SK-N-SH (cell line): ENCODE measurements around the gene TMEM240. TPM values are rescaled to one million over a fixed set of nuclear protein-coding genes. Genes with fewer than 3 reads are reported as not detected.

Experiments
- CTCF ChIA-PET: fragments of 300-600, 350-600 bp; formaldehyde crosslinking; extraction: SDS; loops from one replicate; lab custom pipeline; 2021; lab: Yijun Ruan, JAX
- POLR2A ChIA-PET: fragments of 350-600 bp; sonication (Branson Sonifier 250); formaldehyde crosslinking; extraction: SDS; loops from one replicate; lab custom pipeline; 2020; ENCODE audit warnings: antibody characterized with exemption, inconsistent platforms; lab: Yijun Ruan, JAX
- DNase-seq: peaks from one replicate; pipeline ENCODE4 v3.0.0; 2012
- H2AFZ ChIP-seq: fragments of 200-600 bp; sonication (generic); 2 replicates; pipeline ENCODE4 v1.8.1; 2016; ENCODE audit warnings: antibody characterized with exemption, mild to moderate bottlenecking, low read depth
- H3F3A ChIP-seq: fragments of 200-600 bp; sonication (generic); replicated peaks from 2 replicates; pipeline ENCODE3; 2016; ENCODE audit warnings: antibody characterized with exemption, mild to moderate bottlenecking; ENCODE audit not compliant: insufficient read depth
- H3K27ac ChIP-seq, 2 experiments: fragments of 200-500 bp in 1 of 2; fragments of 200-600 bp in 1 of 2; sonication (Bioruptor generic) in 1 of 2; sonication (generic), shearing (Covaris generic) in 1 of 2; 2 replicates each; pipeline versions ENCODE4 v1.5.1 to v1.6.1; 2014 to 2016; ENCODE audit warnings: low read depth in 2 of 2, inconsistent platforms in 1 of 2, low read length in 1 of 2, mild to moderate bottlenecking in 1 of 2, mixed read lengths in 1 of 2
- H3K27me3 ChIP-seq: fragments of 200-600 bp; sonication (generic), shearing (Covaris generic); 2 replicates; pipeline ENCODE4 v1.6.1; 2016; ENCODE audit warnings: mixed run types; ENCODE audit not compliant: insufficient read depth
- H3K36me3 ChIP-seq, 2 experiments: fragments of 200-500 bp in 1 of 2; fragments of 200-600 bp in 1 of 2; sonication (Bioruptor generic) in 1 of 2; sonication (generic) in 1 of 2; replicated peaks in 1 of 2; 2 replicates each; pipeline versions ENCODE3 to v1.5.1; 2014 to 2016; ENCODE audit warnings: low read length in 1 of 2, mild to moderate bottlenecking in 1 of 2; ENCODE audit not compliant: insufficient read depth in 2 of 2, control insufficient read depth in 1 of 2
- H3K4me1 ChIP-seq, 2 experiments: fragments of 200-500 bp in 1 of 2; fragments of 200-600 bp in 1 of 2; sonication (Bioruptor generic) in 1 of 2; sonication (generic), shearing (Covaris generic) in 1 of 2; 2 replicates each; pipeline versions ENCODE4 v1.5.1 to v1.6.1; 2014 to 2016; ENCODE audit warnings: low read depth in 1 of 2, low read length in 1 of 2, mixed run types in 1 of 2; ENCODE audit not compliant: insufficient read depth in 2 of 2, control insufficient read depth in 1 of 2
- H3K4me2 ChIP-seq: fragments of 200-600 bp; sonication (generic), shearing (Covaris generic); 2 replicates; pipeline ENCODE4 v1.6.1; 2017; ENCODE audit warnings: mixed run types
- H3K4me3 ChIP-seq, 2 experiments: fragments of 200-500 bp in 1 of 2; fragments of 200-600 bp in 1 of 2; sonication (Bioruptor generic) in 1 of 2; sonication (generic), shearing (Covaris generic) in 1 of 2; 2 replicates each; pipeline versions ENCODE4 v1.5.1 to v1.8.1; 2014 to 2016; ENCODE audit warnings: low read depth in 2 of 2, inconsistent platforms in 1 of 2, low read length in 1 of 2, mild to moderate bottlenecking in 1 of 2, mixed read lengths in 1 of 2, moderate library complexity in 1 of 2
- H3K79me2 ChIP-seq: fragments of 200-600 bp; sonication (generic); 2 replicates; pipeline ENCODE4 v1.8.1; 2017; ENCODE audit warnings: mild to moderate bottlenecking; ENCODE audit not compliant: insufficient read depth
- H3K9ac ChIP-seq: fragments of 200-600 bp; sonication (generic); 2 replicates; pipeline ENCODE4 v1.6.1; 2017; ENCODE audit warnings: mixed run types
- H3K9me2 ChIP-seq: fragments of 200-600 bp; sonication (generic); 2 replicates; pipeline ENCODE4 v1.6.1; 2017; ENCODE audit warnings: mixed run types
- H3K9me3 ChIP-seq: fragments of 200-600 bp; sonication (generic); 2 replicates; pipeline ENCODE4 v1.6.1; 2017; ENCODE audit warnings: mixed run types, mild to moderate bottlenecking, moderate library complexity
- H4K20me1 ChIP-seq: fragments of 200-600 bp; sonication (generic); 2 replicates; pipeline ENCODE4 v1.6.1; 2017; ENCODE audit warnings: mild to moderate bottlenecking, mixed run types; ENCODE audit not compliant: insufficient read depth
- CHD2 ChIP-seq: fragments of 150-350 bp; IDR thresholded peaks from 2 replicates; pipeline ENCODE4 v1.6.1; 2018; ENCODE audit warnings: low read length; ENCODE audit not compliant: partially characterized antibody
- ELF1 ChIP-seq: IDR thresholded peaks from 2 replicates; pipeline ENCODE4 v1.4.0; 2012
- EP300 ChIP-seq, 2 experiments: IDR thresholded peaks; 2 replicates each; pipeline versions ENCODE4 v1.4.0 to v1.6.1; 2012; ENCODE audit warnings: borderline replicate concordance in 1 of 2, low read depth in 1 of 2, low read length in 1 of 2
- EZH2phosphoT487 ChIP-seq: fragments of 200-600 bp; sonication (generic); IDR thresholded peaks from 2 replicates; pipeline ENCODE4 v1.6.1; 2017; ENCODE audit warnings: low read depth, mixed run types, mild to moderate bottlenecking, antibody characterized with exemption, moderate library complexity, borderline replicate concordance
- FOXJ3 ChIP-seq: sonication (generic); formaldehyde crosslinking; IDR thresholded peaks from 2 replicates; pipeline ENCODE4 v1.5.1; 2020; ENCODE audit warnings: mild to moderate bottlenecking, missing genetic modification reagents
- FOXM1 ChIP-seq: IDR thresholded peaks from 2 replicates; pipeline ENCODE4 v1.4.0; 2012; ENCODE audit warnings: low read depth, mild to moderate bottlenecking
- GATA2 ChIP-seq: sonication (generic); formaldehyde crosslinking; IDR thresholded peaks from 2 replicates; pipeline ENCODE4 v1.5.0; 2020; ENCODE audit warnings: mild to moderate bottlenecking, missing genetic modification reagents
- JUND ChIP-seq: IDR thresholded peaks from 2 replicates; pipeline ENCODE4 v1.4.0; 2012
- MAX ChIP-seq: IDR thresholded peaks from 2 replicates; pipeline ENCODE4 v1.4.0; 2012; ENCODE audit warnings: low read depth
- MEF2A ChIP-seq: IDR thresholded peaks from 2 replicates; pipeline ENCODE4 v1.4.0; 2012; ENCODE audit warnings: low read depth, borderline replicate concordance
- NFIC ChIP-seq: IDR thresholded peaks from 2 replicates; pipeline ENCODE4 v1.4.0; 2012; ENCODE audit warnings: borderline replicate concordance
- POLR2AphosphoS5 ChIP-seq: IDR thresholded peaks from 2 replicates; pipeline ENCODE4 v1.6.1; 2012; ENCODE audit warnings: low read depth, low read length
- RAD21 ChIP-seq: IDR thresholded peaks from 2 replicates; pipeline ENCODE4 v1.6.1; 2012; ENCODE audit warnings: mild to moderate bottlenecking, low read length
- RXRA ChIP-seq: IDR thresholded peaks from 2 replicates; pipeline ENCODE4 v1.4.0; 2012; ENCODE audit warnings: low read depth, mild to moderate bottlenecking, borderline replicate concordance
- SMC3 ChIP-seq: IDR thresholded peaks from 2 replicates; pipeline ENCODE4 v1.6.1; 2012; ENCODE audit warnings: low read depth, low read length, improper control_type of control experiment
- TEAD4 ChIP-seq: IDR thresholded peaks from 2 replicates; pipeline ENCODE4 v1.4.0; 2012; ENCODE audit warnings: mild to moderate bottlenecking, borderline replicate concordance; ENCODE audit not compliant: insufficient read depth
- YY1 ChIP-seq: IDR thresholded peaks from 2 replicates; pipeline ENCODE4 v1.4.0; 2012; ENCODE audit warnings: low read depth, mild to moderate bottlenecking
- WGBS: methylation state at CpG from one replicate; pipeline ENCODE4 v1.1.6; 2017; ENCODE audit warnings: low lambda C conversion rate; 5-methylcytosine and 5-hydroxymethylcytosine counted together
- polyA plus RNA-seq, 3 experiments: library from polyadenylated mRNA; depleted of rRNA; stranded (reverse); fragments of >200 nt; gene quantifications; 2 replicates each; pipeline ENCODE4 v1.2.3, GENCODE V29; 2012
- TF ChIP-seq, protein P1 (sequence below): IDR thresholded peaks from 2 replicates; pipeline ENCODE4 v1.4.0; 2012; ENCODE audit warnings: low read depth, borderline replicate concordance
- TF ChIP-seq, protein P2 (sequence below): fragments of 150-350 bp; IDR thresholded peaks from 2 replicates; pipeline ENCODE4 v1.6.1; 2017; ENCODE audit warnings: antibody characterized with exemption, low read length, low read depth, borderline replicate concordance

The TMEM240 gene
- polyA plus RNA-seq, 1 of the 3 experiments (the other 2 are of a cell fraction), result 6.5 TPM

DNA sequence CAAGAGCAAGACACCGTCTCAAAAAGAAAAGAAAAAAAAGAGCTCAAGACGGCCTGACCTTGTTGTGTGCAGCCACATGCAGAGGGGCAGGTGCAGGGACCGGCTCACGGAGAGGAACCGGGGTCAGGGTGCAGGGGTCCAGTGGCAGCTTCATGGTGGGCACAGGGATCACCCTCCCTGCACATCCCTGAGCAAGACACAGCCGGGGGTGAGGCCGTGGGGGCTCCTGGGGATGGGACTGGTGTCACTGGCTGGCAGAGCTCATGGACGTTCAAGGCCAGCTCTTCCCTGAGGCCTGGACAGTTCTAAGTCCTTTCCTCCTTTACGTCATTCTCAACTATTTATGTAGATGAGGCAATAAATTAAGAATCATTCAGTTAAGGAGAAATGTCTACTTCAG is 6.6 kb upstream of the TMEM240 start (continued):
- TF ChIP-seq MAX (no peak), NFIC (no peak)

DNA sequence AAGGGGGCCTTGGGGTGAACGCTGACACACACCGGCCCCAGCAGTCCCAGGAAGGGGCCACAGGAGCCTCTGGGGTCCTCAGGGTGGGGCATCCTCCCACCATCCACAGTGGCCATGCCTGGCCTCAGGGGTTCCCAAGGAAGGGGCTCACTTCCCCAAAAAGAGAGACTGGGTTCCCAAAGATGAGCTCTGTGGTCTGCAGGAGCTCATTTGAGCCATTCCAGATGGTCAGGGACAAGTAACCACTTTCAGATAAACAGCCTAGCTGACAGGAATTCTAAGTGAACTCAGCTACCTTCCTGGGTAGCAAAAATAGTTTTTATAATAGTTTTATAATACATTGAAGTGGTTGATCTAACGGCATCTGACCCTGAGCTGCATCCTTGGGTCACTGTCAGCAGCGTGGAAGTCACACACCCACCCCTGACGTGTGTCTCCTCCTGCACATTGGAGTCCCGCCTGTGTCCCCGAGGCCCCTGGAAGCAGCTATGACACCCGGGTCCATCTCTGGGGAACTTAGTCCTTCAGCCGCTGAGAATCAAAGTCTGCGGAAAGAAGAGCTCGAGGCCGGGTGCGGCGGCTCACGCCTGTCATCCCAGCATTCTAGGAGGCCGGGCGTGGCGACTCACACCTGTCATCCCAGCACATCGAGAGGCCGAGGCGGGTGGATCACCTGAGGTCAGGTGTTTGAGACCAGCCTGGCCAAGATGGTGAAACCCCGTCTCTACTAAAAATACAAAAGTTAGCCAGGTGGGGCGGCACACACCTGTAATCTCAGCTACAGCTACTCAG is 5.7 kb upstream of the TMEM240 start:
- no peak overlapping the region for H3K9ac ChIP-seq
- no peak for TF ChIP-seq CHD2
- TF ChIP-seq YY1, result no peak
- TF ChIP-seq POLR2AphosphoS5, result no peak
- no peak for TF ChIP-seq RAD21
- no peak for TF ChIP-seq EP300 (IDR thresholded peaks at IDR 0.05; ENCODE audit: borderline replicate concordance in 1 of 2, low read depth in 1 of 2, low read length in 1 of 2)
- no peak for TF ChIP-seq NFIC
- TF ChIP-seq MEF2A, result no peak
- TF ChIP-seq ELF1, result no peak
- TF ChIP-seq RXRA, result no peak
- no peak for TF ChIP-seq FOXJ3
- no peak for TF ChIP-seq TEAD4
- TF ChIP-seq, protein P1, sequence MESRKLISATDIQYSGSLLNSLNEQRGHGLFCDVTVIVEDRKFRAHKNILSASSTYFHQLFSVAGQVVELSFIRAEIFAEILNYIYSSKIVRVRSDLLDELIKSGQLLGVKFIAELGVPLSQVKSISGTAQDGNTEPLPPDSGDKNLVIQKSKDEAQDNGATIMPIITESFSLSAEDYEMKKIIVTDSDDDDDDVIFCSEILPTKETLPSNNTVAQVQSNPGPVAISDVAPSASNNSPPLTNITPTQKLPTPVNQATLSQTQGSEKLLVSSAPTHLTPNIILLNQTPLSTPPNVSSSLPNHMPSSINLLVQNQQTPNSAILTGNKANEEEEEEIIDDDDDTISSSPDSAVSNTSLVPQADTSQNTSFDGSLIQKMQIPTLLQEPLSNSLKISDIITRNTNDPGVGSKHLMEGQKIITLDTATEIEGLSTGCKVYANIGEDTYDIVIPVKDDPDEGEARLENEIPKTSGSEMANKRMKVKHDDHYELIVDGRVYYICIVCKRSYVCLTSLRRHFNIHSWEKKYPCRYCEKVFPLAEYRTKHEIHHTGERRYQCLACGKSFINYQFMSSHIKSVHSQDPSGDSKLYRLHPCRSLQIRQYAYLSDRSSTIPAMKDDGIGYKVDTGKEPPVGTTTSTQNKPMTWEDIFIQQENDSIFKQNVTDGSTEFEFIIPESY, result no peak
- no peak for TF ChIP-seq SMC3
- TF ChIP-seq FOXM1, result no peak
- TF ChIP-seq JUND, result no peak
- TF ChIP-seq EZH2phosphoT487, result no peak
- TF ChIP-seq, protein P2, sequence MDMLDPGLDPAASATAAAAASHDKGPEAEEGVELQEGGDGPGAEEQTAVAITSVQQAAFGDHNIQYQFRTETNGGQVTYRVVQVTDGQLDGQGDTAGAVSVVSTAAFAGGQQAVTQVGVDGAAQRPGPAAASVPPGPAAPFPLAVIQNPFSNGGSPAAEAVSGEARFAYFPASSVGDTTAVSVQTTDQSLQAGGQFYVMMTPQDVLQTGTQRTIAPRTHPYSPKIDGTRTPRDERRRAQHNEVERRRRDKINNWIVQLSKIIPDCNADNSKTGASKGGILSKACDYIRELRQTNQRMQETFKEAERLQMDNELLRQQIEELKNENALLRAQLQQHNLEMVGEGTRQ, result no peak
- no peak for TF ChIP-seq GATA2
- no peaks in the 10 kb centered on the region for H3K9me3 ChIP-seq
- peaks cover 0 to 32% of the 10 kb centered on the region in 2 experiments for H3K36me3 ChIP-seq
- H4K20me1 ChIP-seq, result peaks cover 8% of the 10 kb centered on the region; the same call in 1 of the 2 replicates
- no peaks in the 10 kb centered on the region for H3K9me2 ChIP-seq
- ChIA-PET CTCF (interaction anchor here (1.0 kb wide), 3 partner anchors 24 to 51 kb away, joined by 3 to 4 read pairs (median 3); no protein-coding TSS in a partner anchor), POLR2A (no interaction called here)
- no peak overlapping the region for H2AFZ ChIP-seq
- WGBS, result 94% methylated on average over 18 of the region's 23 CpGs
- DNase-seq, result no peak
- no peak overlapping the region for H3K4me2 ChIP-seq
- no peaks in the 10 kb centered on the region for H3K27me3 ChIP-seq
- H3K4me1 ChIP-seq, result peaks cover 0 to 16% of the 10 kb centered on the region in 2 experiments; a peak in 1 of 4 replicates
- no peak overlapping the region for H3K4me3 ChIP-seq
- peaks cover 35% of the 10 kb centered on the region for H3K79me2 ChIP-seq
- peaks cover 5% of the 10 kb centered on the region for H3F3A ChIP-seq
- peak overlapping the region in 1 of 2 experiments; percentile 1; a peak in 1 of 4 replicates for H3K27ac ChIP-seq
